Retina (tissue), 1 donor: ENCODE results near the gene WDR3.
A peak's percentile ranks its signal among the peaks of the same experiment; 100 is the strongest.

ENCODE experiments used
- DNase-seq: peaks from one replicate; pipeline ENCODE4 v3.0.0-alpha.2; 2016

The WDR3 gene

GRCh38 chr1:117959364-117959763 lies 29.8 kb downstream of the WDR3 start:
- no peak for DNase-seq

GRCh38 chr1:117964290-117965038 lies 34.9 kb downstream of the WDR3 start:
- DNase-seq = no peak

- no peak for DNase-seq
Measured at GRCh38 chr1:117967477-117967876, 37.9 kb downstream of the WDR3 start.

- DNase-seq = no peak
Measured at GRCh38 chr1:117967881-117968280, 38.3 kb downstream of the WDR3 start.

- DNase-seq = peak; percentile 59
Measured at GRCh38 chr1:117970252-117970651, 40.7 kb downstream of the WDR3 start.

GRCh38 chr1:117971777-117972176 lies 42.2 kb downstream of the WDR3 start:
- no peak for DNase-seq

GRCh38 chr1:117976381-117976780 lies 46.8 kb downstream of the WDR3 start:
- DNase-seq = no peak

- DNase-seq = no peak
Measured at GRCh38 chr1:117981455-117982192, 52.1 kb downstream of the WDR3 start.

- DNase-seq = no peak
Measured at GRCh38 chr1:117985239-117985638, 55.7 kb downstream of the WDR3 start.

GRCh38 chr1:117985973-117986372 lies 56.4 kb downstream of the WDR3 start:
- no peak for DNase-seq

GRCh38 chr1:118004312-118004711 lies 74.8 kb downstream of the WDR3 start:
- no peak for DNase-seq

- DNase-seq = no peak
Measured at GRCh38 chr1:118007391-118007790, 77.9 kb downstream of the WDR3 start.

GRCh38 chr1:118008011-118008410 lies 78.5 kb downstream of the WDR3 start:
- no peak for DNase-seq

- DNase-seq = no peak
Measured at GRCh38 chr1:118012515-118013124, 83.1 kb downstream of the WDR3 start.

- DNase-seq = no peak
Measured at GRCh38 chr1:118013336-118013735, 83.8 kb downstream of the WDR3 start.

GRCh38 chr1:118013938-118014337 lies 84.4 kb downstream of the WDR3 start:
- no peak for DNase-seq
